ENCODE measurements around the gene SH2B3. TPM values are rescaled to one million over a fixed set of nuclear protein-coding genes. Genes with fewer than 3 reads are reported as not detected.

SH2B3 gene
- total and polyA plus RNA-seq, 10 donors, result 11.5 to 105 (median 81.9) TPM

- Histone ChIP-seq H3K36me3 (peaks cover 0 to 17% (median 0%) of the 10 kb centered on the region in 6 donors), H3K4me1 (peaks cover 95 to 100% (median 100%) of the 10 kb centered on the region in 6 donors), H3K4me3 (peak overlapping the region in 4 of 8 donors; percentile 6 to 54 (median 15)), H3K27ac (peak overlapping the region; percentile 89 to 95 (median 92)), H3K27me3 (replicated peaks in 1 of 7) (no peaks in the 10 kb centered on the region), H3K9me3 (no peaks in the 10 kb centered on the region)
- TF ChIP-seq CTCF (IDR thresholded peaks at IDR 0.05 in 8 of 11, conservative IDR thresholded peaks at IDR 0.05 in 3 of 11) (no peak), POLR2AphosphoS5 (IDR thresholded peaks at IDR 0.05) (peak; percentile 83 to 88 (median 88)), POLR2A (IDR thresholded peaks at IDR 0.05) (peak in 1 of 3 donors; percentile 74)
- DNase-seq, result peak; percentile 93
- 2 to 4% (median 2%) methylated on average over 18 of the region's 18 CpGs for WGBS, 5 donors
- intact Hi-C loops (cut with DNase I; ENCODE audit: low total_unique reads), result no loop called here
These were observed 29.1 kb downstream of the SH2B3 start for GRCh38 chr12:111434680-111435338.

GRCh38 chr12:111435661-111436201, 30.0 kb downstream of the SH2B3 start:
- Histone ChIP-seq H3K4me3 (peak overlapping the region in 1 of 8 donors; percentile 28), H3K36me3 (peaks cover 0 to 26% (median 0%) of the 10 kb centered on the region in 6 donors), H3K27ac (peak overlapping the region; percentile 89 to 95 (median 92)), H3K4me1 (peaks cover 95 to 100% (median 100%) of the 10 kb centered on the region in 6 donors), H3K9me3 (no peaks in the 10 kb centered on the region), H3K27me3 (replicated peaks in 1 of 7) (no peaks in the 10 kb centered on the region)
- WGBS, 5 donors, result 36 to 48% (median 44%) methylated on average over 13 to 16 of the region's 16 CpGs
- TF ChIP-seq POLR2A (IDR thresholded peaks at IDR 0.05) (no peak), POLR2AphosphoS5 (IDR thresholded peaks at IDR 0.05) (peak; percentile 68 to 79 (median 70)), CTCF (IDR thresholded peaks at IDR 0.05 in 8 of 11, conservative IDR thresholded peaks at IDR 0.05 in 3 of 11) (no peak)
- DNase-seq, result peak; percentile 87
- intact Hi-C loops (cut with DNase I; ENCODE audit: low total_unique reads), result no loop called here

- Histone ChIP-seq H3K4me1 (peaks cover 95 to 100% (median 100%) of the 10 kb centered on the region in 6 donors), H3K27ac (peak overlapping the region; percentile 89 to 95 (median 92)), H3K36me3 (peaks cover 0 to 32% (median 0%) of the 10 kb centered on the region in 6 donors), H3K4me3 (peak overlapping the region in 1 of 8 donors; percentile 28), H3K9me3 (no peaks in the 10 kb centered on the region), H3K27me3 (replicated peaks in 1 of 7) (no peaks in the 10 kb centered on the region)
- DNase-seq, result no peak
- WGBS, 5 donors, result 81 to 100% (median 87%) methylated on average over 1 to 7 of the region's 7 CpGs
- TF ChIP-seq POLR2A (IDR thresholded peaks at IDR 0.05) (no peak), CTCF (IDR thresholded peaks at IDR 0.05 in 8 of 11, conservative IDR thresholded peaks at IDR 0.05 in 3 of 11) (no peak), POLR2AphosphoS5 (IDR thresholded peaks at IDR 0.05) (no peak)
- intact Hi-C loops (cut with DNase I; ENCODE audit: low total_unique reads), result no loop called here
These were observed 30.5 kb downstream of the SH2B3 start for GRCh38 chr12:111436266-111436665.

- no peak for TF ChIP-seq POLR2AphosphoS5 (IDR thresholded peaks at IDR 0.05)
- no peak for TF ChIP-seq CTCF (IDR thresholded peaks at IDR 0.05 in 8 of 11, conservative IDR thresholded peaks at IDR 0.05 in 3 of 11)
- TF ChIP-seq POLR2A (IDR thresholded peaks at IDR 0.05), result no peak
- 38 to 71% (median 58%) methylated on average over 2 to 4 of the region's 4 CpGs for WGBS, 5 donors
- Histone ChIP-seq H3K27me3 (replicated peaks in 1 of 7) (no peaks in the 10 kb centered on the region), H3K4me3 (no peak overlapping the region), H3K27ac (peak overlapping the region; percentile 53 to 95 (median 92)), H3K36me3 (peaks cover 0 to 33% (median 0%) of the 10 kb centered on the region in 6 donors), H3K4me1 (peaks cover 95 to 100% (median 100%) of the 10 kb centered on the region in 6 donors), H3K9me3 (no peaks in the 10 kb centered on the region)
- DNase-seq, result peak; percentile 58
- intact Hi-C loops (cut with DNase I; ENCODE audit: low total_unique reads), result no loop called here
These were observed 31.1 kb downstream of the SH2B3 start for GRCh38 chr12:111436811-111437210.
